ENCODE measurements around the gene MBNL2.
A peak's percentile ranks its signal among the peaks of the same experiment; 100 is the strongest.
"Not testable (repeated sequence)": the region's sequence is repeated elsewhere in the genome, so short reads cannot be mapped to it uniquely, and the experiment has no call there.

Gene MBNL2

DNA sequence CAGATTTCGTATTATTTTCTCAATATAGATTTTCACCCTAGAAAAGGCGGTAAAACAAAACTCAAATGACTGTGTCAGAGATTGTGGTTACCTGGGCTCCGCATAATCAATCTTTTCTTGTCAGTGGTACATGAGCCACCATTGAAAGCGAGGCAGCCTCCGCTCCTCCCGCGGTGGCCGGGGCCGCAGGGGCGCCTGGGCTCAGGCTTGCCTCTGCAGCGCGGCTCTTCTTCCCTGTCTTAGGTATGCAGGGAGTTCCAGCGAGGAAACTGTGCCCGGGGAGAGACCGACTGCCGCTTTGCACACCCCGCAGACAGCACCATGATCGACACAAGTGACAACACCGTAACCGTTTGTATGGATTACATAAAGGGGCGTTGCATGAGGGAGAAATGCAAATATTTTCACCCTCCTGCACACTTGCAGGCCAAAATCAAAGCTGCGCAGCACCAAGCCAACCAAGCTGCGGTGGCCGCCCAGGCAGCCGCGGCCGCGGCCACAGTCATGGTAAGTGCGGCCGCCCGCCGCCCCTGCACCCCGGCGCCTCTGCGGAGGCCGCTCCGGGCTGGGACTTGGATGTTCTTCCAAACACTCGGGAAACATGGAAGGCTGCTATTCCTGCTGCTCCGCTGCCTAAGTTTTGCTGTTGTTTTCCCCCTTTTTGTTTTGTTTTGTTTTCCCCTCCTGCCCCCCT is 124.6 kb downstream of the MBNL2 start:
- DNase-seq (ENCODE audit: low read depth, low spot score): no peak

DNA sequence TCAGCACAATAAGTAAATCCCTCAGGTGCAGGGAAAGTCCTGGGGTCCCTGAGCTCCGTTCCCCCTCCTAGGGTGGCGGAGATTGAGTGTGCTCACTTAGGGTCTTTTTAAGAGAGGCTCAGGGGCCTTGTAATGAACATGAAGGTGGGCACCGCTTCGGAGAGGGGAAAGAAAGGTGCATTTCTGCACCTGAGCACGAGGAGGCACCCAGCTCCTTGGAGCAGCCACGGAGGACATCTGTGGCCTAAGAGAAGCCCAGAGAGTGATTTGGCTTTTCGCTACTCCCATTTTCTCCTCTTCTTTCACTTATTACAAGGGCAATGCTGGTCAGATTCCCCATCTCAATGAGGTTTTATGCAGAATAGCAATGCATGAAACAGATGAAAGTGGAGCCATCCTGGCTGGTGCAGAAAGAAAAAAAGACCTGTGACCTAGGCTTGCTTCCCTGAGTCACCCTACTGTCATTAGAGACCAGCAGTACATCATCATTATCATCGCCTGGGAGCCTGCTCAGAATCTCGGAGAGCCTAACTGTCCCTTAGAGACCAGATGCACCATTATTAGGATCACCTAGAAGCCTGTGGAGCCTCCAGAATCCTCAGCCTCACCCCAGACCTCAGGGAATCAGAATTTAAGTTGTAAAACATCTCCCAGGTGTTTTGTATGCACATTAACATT is 125.3 kb downstream of the MBNL2 start:
- no peak for DNase-seq (ENCODE audit: low read depth, low spot score)

DNA sequence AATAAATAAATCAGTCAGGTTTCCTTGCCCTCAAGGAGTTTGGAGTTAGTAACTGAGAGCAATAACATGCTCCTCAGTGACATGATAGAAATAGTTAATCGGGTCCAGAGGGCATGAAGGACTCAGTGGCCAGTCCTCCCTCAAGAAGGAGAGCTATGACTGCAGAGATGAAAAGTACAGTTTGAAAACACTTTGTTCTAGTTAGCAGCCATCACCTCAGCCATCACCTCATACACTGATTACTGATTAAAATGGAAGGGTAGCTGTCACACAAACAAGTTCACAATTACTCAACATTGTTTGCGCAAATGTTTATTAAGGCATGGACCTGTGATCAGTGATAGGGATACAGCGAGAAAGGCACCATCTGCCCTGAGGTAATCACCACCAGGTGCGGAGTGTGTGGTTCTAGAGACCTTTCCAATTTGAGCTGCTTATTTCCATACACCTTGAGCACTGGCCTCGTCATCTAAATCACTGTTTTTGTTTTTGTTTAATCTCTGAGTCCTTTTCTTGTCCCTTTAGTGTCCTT is 126.5 kb downstream of the MBNL2 start:
- DNase-seq (ENCODE audit: low read depth, low spot score): no peak

DNA sequence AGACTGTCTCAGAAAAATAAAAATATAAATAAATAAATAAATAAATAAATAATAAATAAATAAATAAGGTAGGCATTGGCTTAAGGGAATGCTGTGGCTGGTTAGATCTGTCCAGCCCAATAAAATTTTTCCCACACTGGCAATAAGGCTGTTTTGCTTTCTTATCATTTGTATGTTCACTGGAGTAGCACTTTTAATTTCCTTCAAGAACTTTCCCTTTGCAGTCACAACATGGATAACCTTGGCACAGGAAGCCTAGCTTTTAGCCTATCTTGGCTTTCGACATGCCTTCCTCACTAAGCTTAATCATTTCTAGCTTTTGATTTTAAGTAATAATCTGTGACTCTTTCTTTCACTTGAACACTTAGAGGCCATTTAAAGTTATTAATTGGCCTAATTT is 129.9 kb downstream of the MBNL2 start:
- DNase-seq (ENCODE audit: low read depth, low spot score): not testable (repeated sequence)

DNA sequence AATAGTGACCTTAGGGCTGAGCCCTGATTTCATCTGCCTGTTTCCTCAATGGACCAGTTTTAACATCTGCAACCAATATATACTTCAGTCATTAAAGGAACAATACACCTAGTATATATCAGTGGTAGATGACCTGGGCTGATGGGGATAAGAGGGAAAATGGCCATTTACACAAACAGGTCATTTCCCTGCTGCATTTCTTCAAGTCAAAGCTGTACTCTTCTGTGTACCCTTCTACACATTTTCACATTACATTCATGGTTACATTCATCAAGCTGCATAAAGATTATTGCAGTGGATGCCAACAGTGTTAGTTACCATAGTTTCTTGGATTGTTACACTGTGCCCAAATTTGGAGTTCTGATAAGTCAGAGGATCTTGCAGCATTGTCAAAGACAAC is 130.7 kb downstream of the MBNL2 start:
- no peak for DNase-seq (ENCODE audit: low read depth, low spot score)

DNA sequence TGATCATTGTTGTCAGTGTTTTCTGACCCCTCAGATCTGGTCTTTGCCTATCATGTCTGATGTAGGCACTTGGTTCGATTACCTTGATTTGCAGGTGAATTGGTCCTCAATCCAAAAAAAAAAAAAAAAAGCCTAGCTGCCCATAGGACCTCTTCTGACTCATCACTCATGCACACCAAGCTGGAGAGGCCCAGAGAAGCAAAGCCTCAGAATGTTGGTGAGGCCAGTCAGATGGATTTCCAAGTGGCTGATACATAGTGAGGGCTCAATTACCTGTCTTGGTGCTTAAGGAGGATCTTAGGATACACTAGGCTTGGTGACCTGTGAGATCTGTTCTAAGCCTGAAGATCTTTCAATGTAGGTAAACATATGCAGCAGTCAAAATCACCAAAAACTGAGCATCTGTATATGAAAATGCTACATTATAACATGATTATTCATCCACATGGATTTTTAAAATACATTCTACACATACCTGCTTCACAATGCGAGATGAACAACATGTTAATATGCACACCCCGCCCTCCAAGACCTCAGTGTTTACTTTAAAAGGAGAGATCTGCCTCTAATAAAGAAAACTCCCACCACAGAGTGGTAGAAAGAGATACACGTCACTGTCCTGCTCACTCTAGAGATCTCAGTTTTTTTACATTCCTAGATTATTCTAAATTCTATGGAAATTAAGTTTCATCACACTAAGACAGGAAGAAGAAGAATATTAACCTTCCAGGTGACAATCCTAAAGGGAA is 132.0 kb downstream of the MBNL2 start:
- no peak for DNase-seq (ENCODE audit: low read depth, low spot score)

DNA sequence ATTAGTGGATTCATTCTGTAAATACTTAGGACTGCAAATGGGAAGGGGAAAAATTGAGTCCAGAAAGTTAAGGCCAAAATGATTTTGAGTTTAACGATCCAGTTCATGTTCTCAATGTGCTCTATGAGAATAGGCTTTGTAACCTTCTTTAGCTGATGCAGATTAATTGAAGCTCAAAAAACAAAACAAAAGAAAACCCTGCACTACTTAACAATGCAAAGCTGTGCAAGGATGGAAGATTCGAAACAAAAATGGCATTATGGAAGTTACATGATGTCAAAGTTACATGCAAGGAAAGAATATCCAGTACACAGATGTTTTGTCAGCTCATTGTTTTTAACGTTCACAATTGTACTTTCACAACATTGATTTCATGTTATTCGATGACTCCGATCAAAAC is 132.7 kb downstream of the MBNL2 start:
- DNase-seq (ENCODE audit: low read depth, low spot score): no peak

DNA sequence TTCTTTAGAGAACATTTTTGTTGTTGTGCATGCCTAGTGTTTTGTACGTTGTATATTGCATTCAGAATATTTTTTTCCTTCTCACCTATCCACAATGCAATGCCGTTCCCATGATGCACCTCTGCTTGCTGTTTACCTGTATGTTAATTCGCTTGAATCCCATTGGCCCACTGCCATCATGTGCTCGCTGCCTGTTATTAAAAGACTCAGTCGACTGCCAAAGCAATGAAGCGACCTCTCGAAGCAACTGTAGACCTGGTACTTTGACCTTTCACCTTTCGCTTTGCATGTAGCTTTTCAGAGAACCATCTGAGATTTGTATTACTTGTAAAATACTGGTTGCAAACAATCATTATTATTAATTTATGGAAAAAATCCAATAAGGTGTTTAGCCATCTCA is 134.5 kb downstream of the MBNL2 start:
- no peak for DNase-seq (ENCODE audit: low read depth, low spot score)

DNA sequence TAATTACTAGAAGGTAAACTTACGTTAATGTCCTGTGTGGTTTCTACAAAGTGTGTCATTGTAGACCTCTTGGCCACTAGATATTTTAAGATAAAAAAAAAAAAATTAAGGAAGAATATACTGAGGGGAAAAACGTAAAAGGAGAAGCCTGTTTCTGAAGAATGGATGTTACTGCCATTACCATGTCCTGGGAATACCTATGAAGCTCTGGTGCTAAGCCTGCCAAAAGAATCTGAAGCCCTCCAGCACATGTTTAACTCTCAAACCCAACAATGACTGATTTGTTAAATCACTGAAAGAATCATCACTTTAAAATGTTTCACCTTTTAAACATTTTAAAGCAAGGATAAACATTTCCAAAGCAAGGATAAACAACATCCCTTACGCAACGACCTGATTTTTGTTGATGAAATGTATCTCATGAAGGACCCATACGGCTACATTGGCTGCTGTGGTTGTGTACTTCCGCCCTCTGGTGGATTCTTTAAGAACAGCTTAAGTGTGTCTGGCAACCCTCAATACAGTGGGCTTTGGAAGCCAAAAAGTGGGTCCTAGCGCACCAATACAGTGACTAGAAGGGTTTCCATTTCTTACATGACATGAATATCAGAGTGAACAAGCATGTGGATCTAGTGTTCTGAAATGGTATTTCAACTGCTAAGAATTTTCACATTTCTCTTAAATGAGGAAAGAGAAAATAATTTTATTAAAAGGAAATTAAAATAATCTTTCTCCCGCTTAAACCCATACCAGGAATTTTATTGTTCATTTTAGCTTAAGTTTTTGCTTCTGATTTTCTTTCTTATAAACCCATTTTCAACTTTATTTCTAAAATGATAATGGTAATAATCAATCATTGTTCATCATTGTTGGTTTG is 137.3 kb downstream of the MBNL2 start:
- DNase-seq (ENCODE audit: low read depth, low spot score): peak; percentile 32

DNA sequence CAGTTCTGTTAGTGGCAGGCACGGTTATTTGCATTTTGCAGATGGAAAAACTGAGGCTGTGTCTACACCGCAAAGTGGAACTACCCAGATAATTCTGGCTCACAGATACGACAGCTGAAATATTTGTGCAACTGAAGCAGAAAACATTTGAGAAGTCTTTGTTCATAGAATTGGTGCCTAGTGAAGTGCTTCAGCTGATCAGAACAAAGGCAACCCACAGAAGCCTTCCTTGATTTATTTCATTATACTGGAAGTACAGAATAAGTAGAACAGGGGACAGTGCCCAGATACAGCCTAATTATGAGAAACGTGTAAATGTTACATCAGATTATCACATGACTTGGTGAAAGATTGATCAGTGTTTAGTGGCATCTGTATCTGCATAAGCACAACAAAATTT is 138.5 kb downstream of the MBNL2 start:
- no peak for DNase-seq (ENCODE audit: low read depth, low spot score)

DNA sequence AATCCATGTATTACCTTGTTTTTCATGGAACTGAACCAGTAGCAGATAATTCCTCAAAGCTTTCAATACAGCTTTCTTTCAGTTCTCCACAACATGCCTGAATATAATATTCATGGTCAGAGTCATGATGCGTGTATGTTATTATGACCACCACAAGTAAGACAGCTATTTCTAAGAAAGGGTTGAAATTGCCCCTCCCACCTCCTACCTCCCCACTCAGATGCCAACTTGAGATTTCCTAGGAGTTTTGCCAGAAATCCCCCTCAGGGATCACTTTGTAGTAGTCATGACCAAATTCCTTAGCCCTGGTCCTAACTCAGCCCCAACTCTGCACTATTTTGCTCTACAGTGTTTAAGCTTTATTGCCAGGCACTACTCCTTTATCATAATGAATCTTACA is 141.9 kb downstream of the MBNL2 start:
- no peak for DNase-seq (ENCODE audit: low read depth, low spot score)

DNA sequence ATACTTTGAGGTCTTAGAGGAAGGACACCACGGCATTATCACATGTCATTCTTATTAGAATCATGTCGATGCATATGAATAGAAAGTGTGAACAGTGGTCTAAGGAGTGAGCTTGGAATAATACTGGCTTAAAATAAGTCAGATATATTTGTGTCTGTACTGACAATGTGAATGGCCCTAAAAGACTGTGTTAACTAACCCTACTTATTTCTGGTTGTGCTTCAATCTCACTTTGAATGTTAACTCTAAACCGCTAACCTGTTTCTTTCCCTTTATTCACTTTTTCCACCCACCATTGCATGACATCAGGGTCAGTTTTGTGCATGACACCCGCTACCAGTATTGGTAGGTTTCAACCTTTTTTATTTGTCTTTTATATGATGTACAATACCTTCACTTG is 142.7 kb downstream of the MBNL2 start:
- no peak for DNase-seq (ENCODE audit: low read depth, low spot score)

DNA sequence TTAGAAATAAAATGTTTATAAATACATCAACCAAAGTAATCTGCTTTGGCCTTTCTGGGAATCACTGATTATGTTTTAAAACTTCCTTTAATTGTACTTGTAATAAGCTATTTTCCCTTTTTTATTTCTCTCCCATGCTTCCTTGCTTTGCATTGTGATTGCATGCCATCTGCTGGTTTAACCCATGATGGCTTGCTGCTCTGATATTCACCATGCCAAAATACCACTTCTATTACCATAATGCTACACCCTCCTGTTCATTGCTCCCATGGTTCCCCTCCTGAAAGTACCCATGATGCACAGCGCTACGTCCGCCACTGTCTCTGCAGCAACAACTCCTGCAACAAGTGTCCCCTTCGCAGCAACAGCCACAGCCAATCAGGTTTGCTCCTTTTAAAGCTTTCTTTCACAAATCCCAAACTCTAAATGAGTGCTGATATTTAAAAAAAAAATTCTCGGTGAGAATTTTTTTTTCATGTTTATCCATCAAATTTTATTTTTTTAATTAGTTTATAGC is 144.1 kb downstream of the MBNL2 start:
- no peak for DNase-seq (ENCODE audit: low read depth, low spot score)

DNA sequence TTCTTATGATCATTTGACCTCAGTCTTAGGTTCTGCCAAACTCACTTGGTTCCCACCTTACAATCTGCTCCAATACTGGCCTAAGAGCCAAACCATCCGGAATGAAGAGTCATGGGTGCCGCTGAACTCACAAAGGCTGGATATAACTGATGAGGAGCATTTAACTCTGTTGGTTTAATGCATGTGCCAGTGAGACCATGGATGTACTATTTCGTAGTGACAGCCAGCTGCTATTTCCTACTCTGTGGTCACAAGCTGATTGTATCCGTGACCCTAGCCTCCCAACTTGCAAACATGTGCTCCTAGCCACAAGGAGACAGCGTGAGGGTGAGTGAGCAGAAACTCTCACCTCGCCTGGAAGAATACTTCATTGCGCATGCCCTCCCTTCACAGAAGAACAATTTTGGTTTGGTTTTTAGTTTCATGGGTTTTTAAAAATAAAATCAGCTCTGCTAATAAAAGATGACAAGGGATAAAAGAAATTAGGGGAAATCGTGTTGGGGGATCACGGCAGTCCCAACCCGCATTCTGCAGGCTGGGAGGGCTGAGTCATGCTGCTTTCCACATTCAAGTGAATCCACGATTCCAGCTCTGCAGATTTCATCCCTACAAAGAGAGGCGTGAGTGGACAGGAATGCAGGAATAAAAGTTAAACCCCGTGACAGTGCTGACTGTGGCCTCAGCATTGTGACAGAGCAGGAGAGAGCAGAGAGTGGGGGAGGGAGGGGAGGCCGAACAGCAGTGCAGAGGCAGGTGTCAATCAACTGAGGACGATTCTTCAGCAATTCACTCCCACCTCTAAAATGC is 145.1 kb downstream of the MBNL2 start:
- DNase-seq (ENCODE audit: low read depth, low spot score): no peak

DNA sequence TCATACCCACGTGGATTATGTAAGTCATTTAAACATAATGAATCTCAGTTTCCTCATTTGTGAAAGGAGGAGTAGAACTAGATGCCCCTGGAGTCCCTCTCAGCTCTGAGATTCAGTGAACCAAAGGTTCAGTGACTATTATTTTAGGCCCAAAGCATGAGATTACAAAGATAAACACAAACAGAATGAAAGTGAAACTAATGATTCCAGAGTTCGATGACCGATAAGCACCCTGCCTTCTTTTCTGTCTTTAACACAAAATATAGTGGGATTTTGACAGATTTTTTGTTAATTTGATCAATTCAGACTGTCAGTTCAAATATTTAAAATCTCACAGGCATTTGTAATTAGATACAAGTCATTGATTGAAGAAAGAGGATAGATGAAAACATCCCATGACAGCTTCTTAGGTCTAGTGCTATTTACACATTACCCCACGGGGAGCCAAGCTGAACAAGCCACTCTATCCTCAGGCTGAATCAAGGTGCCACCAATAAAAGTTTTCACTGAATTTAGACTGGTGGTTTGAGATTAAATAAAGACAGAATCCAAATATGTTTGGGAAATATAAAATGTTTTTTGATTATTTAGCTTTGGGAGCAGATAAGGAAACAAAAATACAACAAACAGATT is 147.2 kb downstream of the MBNL2 start:
- no peak for DNase-seq (ENCODE audit: low read depth, low spot score)

DNA sequence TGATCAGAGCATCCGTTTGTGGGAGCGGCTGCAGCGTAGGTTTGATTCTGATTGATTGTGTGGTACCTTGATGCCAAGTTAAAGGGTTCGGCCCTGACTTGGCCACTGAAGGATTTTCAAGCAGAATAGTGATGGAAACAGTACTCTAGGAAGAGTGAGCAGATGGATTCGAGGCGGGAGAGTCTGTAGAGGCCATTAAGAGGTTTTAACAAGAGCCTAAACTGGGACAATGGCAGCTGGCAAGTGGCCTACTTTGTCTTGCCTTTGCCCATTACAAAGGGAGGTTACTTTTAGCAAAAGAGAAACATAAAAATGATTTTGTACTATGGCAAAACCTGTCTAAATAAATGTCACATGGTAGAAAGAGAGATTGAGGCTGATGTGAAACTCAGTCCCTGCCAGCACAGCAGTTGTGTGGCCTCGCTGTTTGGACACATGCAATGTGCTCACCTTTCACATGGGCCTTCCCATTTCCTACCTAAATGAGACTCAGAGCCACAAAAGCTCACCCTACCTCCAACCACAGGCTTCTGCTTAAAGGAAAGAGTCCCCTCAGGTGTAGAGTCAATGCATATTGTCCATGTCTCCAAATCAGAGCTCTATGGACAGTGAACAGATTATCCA is 149.5 kb downstream of the MBNL2 start:
- DNase-seq (ENCODE audit: low read depth, low spot score): no peak

DNA sequence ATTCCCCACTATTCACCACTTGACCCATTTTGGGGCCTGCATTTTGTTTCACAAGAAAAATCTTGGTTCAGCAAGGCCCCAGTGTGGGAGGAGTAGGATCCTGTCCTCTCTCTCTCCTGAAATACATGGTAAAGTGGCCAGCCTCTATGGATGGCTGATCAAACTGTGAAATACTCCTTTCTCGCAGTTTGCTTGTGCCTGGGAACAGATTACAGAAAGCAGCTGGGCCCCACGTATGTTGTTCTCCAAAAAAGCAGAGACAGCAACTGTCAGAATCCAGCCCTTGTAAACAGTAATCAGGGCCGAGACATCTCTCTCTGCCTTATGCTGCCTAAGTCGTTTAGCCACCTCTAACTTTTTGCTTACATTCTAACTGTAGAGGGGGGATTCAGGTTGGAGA is 150.8 kb downstream of the MBNL2 start:
- no peak for DNase-seq (ENCODE audit: low read depth, low spot score)

DNA sequence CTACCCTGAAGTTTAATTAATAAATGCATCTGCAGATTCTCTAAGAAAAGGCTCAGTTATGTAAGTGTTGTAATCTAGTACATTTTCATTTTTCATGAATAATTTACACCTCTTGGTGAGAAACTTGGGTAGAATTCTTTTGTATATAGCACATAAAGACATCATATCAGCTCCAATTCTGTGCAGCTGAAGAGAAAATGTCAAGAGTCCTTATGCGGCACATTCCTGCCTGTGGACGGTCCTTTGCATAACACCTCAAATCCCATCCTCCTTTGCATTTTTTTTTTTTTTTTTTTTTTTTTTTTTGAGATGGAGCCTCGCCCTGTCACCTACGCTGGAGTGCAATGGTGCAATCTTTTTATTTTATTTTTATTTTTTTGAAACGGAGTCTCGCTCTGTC is 151.7 kb downstream of the MBNL2 start:
- no peak for DNase-seq (ENCODE audit: low read depth, low spot score)

DNA sequence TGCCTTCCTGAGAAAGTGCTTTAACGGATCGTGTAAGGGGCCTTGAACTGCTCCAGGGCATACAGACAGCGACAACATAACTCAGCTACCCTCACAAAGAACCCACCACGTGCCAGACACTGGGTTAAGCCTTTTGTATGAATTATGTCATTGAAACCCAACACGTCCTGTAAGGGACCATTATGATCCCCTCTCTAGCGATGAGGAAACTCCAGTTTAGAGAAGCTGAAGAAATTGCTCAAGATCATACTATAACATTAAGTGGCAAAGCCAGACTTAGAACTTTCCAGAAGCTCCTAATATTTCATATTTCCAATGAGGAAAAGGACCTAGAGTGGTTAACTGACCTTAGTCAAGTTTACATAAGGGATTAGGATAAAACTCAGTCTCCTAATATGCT is 154.8 kb downstream of the MBNL2 start:
- no peak for DNase-seq (ENCODE audit: low read depth, low spot score)

DNA sequence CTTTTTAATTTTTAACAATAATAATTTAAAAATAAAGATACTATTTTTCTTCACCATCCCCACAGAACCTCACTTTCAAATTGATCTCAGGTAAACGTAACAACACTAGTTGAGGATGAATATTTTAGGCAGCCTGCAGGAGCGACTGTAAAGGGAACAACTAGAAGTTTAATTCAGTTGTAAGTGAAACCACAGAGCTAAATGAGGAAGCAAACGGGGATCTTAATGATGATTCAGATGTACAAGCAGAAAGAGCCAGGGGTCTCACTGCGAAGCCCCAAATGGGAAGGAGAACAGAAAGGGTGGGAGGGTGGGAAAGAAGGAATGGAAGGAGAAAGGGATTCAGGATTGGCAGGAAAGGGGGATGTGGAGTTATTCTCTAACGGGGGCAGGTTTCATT is 157.3 kb downstream of the MBNL2 start:
- no peak for DNase-seq (ENCODE audit: low read depth, low spot score)

Data from activated CD4-positive, CD25-positive, alpha-beta regulatory T cell treated with anti-CD3 and anti-CD28 coated beads, Interleukin-2, amount 50 U/mL, for 16 hours (primary cell).